KOPT-K1 (cell line): Measurements from ENCODE around the gene STAT5B.
A peak's percentile ranks its signal among the peaks of the same experiment; 100 is the strongest.
"Not testable (repeated sequence)": the region's sequence is repeated elsewhere in the genome, so short reads cannot be mapped to it uniquely, and the experiment has no call there.

ENCODE experiments used
- H3K27ac ChIP-seq: fragments of 200-600 bp; sonication (generic); 2 replicates; pipeline ENCODE4 v1.5.1; 2016; ENCODE audit warnings: antibody characterized with exemption, mild to moderate bottlenecking, low read depth, low read length; ENCODE audit not compliant: poor library complexity, severe bottlenecking
- H3K36me3 ChIP-seq: fragments of 200-600 bp; sonication (generic); 2 replicates; pipeline ENCODE4 v1.5.1; 2017; ENCODE audit warnings: antibody characterized with exemption, mild to moderate bottlenecking, low read length, moderate library complexity; ENCODE audit not compliant: insufficient read depth
- H3K9me3 ChIP-seq: fragments of 200-600 bp; sonication (generic); 2 replicates; pipeline ENCODE4 v1.5.1; 2017; ENCODE audit warnings: antibody characterized with exemption, low read length, mild to moderate bottlenecking; ENCODE audit not compliant: insufficient read depth, poor library complexity, severe bottlenecking

Gene STAT5B

DNA sequence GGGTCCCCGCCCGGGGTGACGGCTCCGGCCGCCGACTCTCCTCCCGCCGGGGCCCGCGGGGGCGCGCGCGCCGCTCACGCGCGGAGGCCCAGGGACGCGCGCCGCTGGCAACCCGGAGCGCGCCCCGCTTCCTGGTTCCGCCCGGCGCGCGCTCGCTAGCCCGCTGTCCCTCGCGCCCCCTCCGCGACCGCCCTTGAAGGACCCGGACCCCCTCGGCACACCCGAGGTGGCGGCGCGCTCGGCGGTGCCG is at the start of gene STAT5B:
TSS of gene STAT5B (minus strand) at position 33 of the 250 bp plus-strand sequence. CDS start 44,264 bp downstream, outside the sequence.
- no peaks in the 10 kb centered on the region; the same call in 1 of the 2 replicates for H3K36me3 ChIP-seq
- no peaks in the 10 kb centered on the region for H3K9me3 ChIP-seq
- peak within 1 kb of the TSS; percentile 79 for H3K27ac ChIP-seq

GRCh38 chr17:42325026-42325425 is 48.8 kb upstream of the STAT5B start:
- Histone ChIP-seq H3K36me3 (peaks cover 71% of the 10 kb centered on the region), H3K9me3 (no peaks in the 10 kb centered on the region), H3K27ac (no peak overlapping the region)

DNA sequence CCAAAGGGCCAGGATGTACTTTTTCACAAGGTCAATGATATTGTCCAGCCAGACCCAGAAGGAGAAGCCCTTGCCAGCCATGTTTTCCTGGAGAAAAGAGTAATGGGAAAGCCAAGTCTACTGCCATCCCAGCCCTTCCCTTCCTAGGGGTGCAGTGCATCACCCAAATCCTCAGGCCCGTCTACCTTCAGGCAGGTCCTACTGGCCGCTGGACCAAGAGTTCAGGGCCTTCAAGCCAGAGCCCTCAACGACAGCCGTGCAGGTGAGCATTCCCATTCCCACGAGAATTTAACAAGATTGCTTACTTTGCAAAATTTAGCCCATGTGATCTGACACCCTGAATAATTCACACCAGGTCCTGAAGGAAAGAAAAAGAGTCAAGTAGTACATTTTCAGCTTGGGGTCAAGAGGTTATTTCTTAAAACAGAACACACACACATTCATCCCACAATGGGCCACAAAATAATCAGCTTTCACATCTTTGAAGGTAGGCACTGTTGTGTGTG is 47.1 kb upstream of the STAT5B start:
- H3K9me3 ChIP-seq: no peaks in the 10 kb centered on the region
- H3K27ac ChIP-seq: peak overlapping the region; percentile 99

GRCh38 chr17:42322382-42323267 is 46.4 kb upstream of the STAT5B start:
- peaks cover 63% of the 10 kb centered on the region for H3K36me3 ChIP-seq
- H3K27ac ChIP-seq: peak overlapping the region; percentile 99
- H3K9me3 ChIP-seq: no peaks in the 10 kb centered on the region

More for the DNA sequence above, 47.1 kb upstream of the STAT5B start:
- H3K36me3 ChIP-seq: peaks cover 60% of the 10 kb centered on the region

- H3K36me3 ChIP-seq: peaks cover 61% of the 10 kb centered on the region
- no peaks in the 10 kb centered on the region for H3K9me3 ChIP-seq
- H3K27ac ChIP-seq: peak overlapping the region; percentile 99
These were observed 45.4 kb upstream of the STAT5B start for GRCh38 chr17:42321555-42321954.

DNA sequence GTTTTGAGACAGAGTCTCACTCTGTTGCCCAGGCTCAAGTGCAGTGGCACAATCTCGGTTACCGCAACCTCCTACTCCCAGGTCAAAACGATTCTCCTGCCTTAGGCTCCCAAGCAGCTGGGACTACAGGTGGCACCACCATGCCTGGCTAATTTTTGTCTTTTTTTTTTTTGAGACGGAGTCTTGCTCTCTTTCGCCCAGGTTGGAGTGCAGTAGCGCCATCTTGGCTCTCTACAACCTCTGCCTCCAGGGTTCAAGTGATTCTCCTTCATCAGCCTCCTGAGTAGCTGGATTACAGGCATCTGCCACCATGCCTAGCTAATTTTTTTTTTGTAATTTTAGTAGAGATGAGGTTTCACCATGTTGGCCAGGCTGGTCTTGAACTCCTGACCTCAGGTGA is 41.8 kb upstream of the STAT5B start:
- H3K9me3 ChIP-seq: not testable (repeated sequence)
- peak overlapping the region; percentile 99 for H3K27ac ChIP-seq
- H3K36me3 ChIP-seq: peaks cover 46% of the 10 kb centered on the region

- peak overlapping the region; percentile 99 for H3K27ac ChIP-seq
- no peaks in the 10 kb centered on the region for H3K9me3 ChIP-seq
- H3K36me3 ChIP-seq: peaks cover 41% of the 10 kb centered on the region
These were observed 41.2 kb upstream of the STAT5B start for GRCh38 chr17:42317266-42317845.

- H3K36me3 ChIP-seq: peaks cover 35% of the 10 kb centered on the region
- H3K27ac ChIP-seq: peak overlapping the region; percentile 99
These were observed 40.6 kb upstream of the STAT5B start for GRCh38 chr17:42316755-42317154.

DNA sequence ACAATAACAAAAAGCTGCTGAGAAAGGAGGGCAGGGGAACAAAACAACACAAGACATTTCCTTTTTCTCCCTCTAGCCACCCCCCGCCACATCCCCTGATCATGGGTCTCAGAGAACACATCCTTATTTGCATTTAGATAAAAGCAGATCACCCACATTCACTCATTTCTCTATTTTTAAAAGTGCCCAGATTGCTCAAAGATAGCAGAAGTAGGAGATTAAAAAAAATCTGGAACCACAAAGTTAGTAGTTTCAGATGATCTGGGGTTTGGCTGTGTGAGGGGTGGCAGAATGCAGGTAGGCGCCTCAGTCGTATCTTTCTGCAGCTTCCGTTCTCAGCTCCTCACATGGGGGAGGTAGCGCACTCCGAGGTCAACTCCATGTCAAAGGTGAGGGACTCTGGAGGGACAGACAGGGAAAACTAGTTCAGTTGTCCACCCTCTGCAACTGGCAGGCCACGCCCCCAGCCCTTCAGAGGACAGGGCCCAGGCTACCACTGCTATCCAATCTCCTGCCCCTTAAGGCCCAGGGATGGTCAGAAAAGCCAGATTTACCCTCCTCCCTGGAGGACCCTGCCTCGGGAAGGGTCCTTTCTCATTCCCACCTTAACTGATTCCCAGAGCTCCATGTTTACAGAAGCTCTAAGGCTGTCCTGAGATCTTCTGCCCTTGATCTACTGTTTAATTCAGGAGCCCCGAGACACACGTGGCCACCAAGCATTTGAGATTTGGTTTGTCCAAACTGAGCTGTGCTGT is 39.4 kb upstream of the STAT5B start:
- peak overlapping the region; percentile 99 for H3K27ac ChIP-seq
- H3K9me3 ChIP-seq: no peaks in the 10 kb centered on the region
- H3K36me3 ChIP-seq: peaks cover 43% of the 10 kb centered on the region

More at GRCh38 chr17:42316755-42317154, 40.6 kb upstream of the STAT5B start:
- no peaks in the 10 kb centered on the region for H3K9me3 ChIP-seq

DNA sequence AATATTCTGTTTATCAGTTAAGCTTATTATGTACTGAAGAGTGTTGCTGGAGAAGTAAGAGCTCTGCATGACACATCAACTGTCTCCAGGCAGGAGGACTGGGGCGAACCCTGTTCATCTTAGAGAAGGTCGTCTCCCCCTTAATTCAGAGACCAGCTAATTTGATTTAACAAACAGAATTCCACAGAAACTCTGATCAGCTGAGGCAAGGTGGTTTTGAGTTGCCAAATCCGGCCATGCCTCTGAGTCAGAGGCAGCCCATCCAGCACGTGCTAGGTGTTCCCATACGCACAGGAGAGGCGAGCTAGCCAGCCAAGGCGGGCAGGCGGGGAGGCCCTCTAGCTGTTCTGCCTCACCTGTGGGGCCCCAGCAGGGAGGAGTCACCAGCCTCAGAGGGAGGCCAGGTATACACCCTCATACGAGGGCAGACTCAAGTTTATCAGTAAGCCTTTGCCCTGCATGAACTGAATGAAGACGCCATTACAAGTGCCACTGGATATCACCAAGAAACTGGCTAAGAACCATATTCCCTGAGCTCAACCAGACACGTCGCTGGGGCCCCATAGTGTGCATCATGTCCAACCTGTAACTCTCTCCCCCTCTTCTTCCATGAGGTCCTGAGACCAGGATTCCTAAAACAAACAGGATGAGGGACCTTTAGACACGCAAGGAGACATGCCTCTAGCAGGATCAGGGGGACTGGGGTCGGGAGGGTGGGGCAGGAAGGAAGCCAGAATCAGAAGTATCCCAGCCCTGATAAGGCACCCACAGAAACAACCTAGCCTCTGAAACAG is 37.8 kb upstream of the STAT5B start:
- no peaks in the 10 kb centered on the region for H3K9me3 ChIP-seq
- H3K27ac ChIP-seq: peak overlapping the region; percentile 99
- H3K36me3 ChIP-seq: peaks cover 59% of the 10 kb centered on the region

- Histone ChIP-seq H3K9me3 (no peaks in the 10 kb centered on the region), H3K36me3 (peaks cover 60% of the 10 kb centered on the region), H3K27ac (peak overlapping the region; percentile 99)
These were observed 37.2 kb upstream of the STAT5B start for GRCh38 chr17:42313389-42313772.

DNA sequence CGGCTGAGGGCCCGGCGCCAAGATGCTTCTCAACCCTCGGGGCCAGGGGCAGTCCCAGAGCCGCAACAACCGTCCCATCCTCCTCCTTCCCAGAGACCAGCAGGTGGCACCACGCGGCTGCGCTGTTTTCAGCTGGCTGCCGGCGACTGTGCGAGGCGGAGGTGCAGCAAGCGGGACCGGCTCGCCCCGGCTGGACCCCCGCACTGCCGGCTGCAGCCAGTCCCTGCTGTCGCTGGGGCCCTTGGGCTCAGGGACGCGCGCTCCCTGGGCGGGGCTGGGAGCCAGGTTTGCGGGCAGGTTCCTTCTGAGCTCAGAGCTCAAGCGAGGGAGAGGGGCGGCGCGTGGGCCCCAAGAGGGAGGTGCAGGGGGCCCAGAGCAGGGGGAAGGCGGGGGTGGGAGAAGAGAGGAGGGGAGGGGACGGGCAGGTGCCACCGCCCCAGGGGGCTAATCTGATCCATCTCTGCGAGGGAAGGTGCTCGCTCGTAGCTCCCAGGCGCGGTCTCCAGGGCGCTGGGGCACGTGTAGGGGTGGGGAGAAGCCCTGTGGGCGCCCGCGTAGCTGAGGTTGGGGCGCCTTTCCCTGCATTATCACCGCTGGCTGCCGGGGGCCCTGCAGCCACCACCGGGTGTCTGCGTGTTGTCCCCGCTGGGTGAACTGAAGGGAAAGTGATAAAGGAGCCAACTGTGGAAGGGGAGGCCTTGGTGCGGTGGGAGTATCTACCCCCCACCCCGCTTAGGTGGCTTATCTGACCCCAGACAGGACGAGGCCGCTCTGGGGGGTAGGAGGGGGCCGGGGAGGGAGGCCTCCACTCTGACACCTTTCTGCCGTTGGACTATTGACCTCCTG is 36.3 kb upstream of the STAT5B start:
- H3K36me3 ChIP-seq: peaks cover 61% of the 10 kb centered on the region

GRCh38 chr17:42312035-42312284 is 35.8 kb upstream of the STAT5B start:
- peak overlapping the region; percentile 99 for H3K27ac ChIP-seq
- H3K9me3 ChIP-seq: no peaks in the 10 kb centered on the region

More for the DNA sequence above, 36.3 kb upstream of the STAT5B start:
- Histone ChIP-seq H3K9me3 (no peaks in the 10 kb centered on the region), H3K27ac (peak overlapping the region; percentile 99)

More at GRCh38 chr17:42312035-42312284, 35.8 kb upstream of the STAT5B start:
- H3K36me3 ChIP-seq: peaks cover 63% of the 10 kb centered on the region
